Measurements from ENCODE around the gene MYLK.

Gene MYLK

GRCh38 chr3:123762805-123763204, 121.3 kb downstream of the MYLK start:
- DNase-seq (ENCODE audit: low read depth, low spot score), result no peak
- no peak overlapping the region for H3K4me3 ChIP-seq (ENCODE audit: low read length)

GRCh38 chr3:123760817-123761216, 123.3 kb downstream of the MYLK start:
- H3K4me3 ChIP-seq (ENCODE audit: low read length), result no peak overlapping the region
- DNase-seq (ENCODE audit: low read depth, low spot score), result no peak

GRCh38 chr3:123759871-123760270, 124.3 kb downstream of the MYLK start:
- DNase-seq (ENCODE audit: low read depth, low spot score), result no peak
- no peak overlapping the region for H3K4me3 ChIP-seq (ENCODE audit: low read length)

GRCh38 chr3:123759311-123759710, 124.8 kb downstream of the MYLK start:
- DNase-seq (ENCODE audit: low read depth, low spot score), result no peak
- H3K4me3 ChIP-seq (ENCODE audit: low read length), result no peak overlapping the region

GRCh38 chr3:123758081-123758564, 126.0 kb downstream of the MYLK start:
- DNase-seq (ENCODE audit: low read depth, low spot score), result peak; percentile 66

GRCh38 chr3:123757281-123757940, 126.7 kb downstream of the MYLK start:
- peak; percentile 90 for DNase-seq (ENCODE audit: low read depth, low spot score)
- H3K4me3 ChIP-seq (ENCODE audit: low read length), result peak overlapping the region; percentile 43

More at GRCh38 chr3:123758081-123758564, 126.0 kb downstream of the MYLK start:
- peak overlapping the region; percentile 43 for H3K4me3 ChIP-seq (ENCODE audit: low read length)

GRCh38 chr3:123755501-123755900, 128.6 kb downstream of the MYLK start:
- no peak for DNase-seq (ENCODE audit: low read depth, low spot score)
- no peak overlapping the region for H3K4me3 ChIP-seq (ENCODE audit: low read length)

GRCh38 chr3:123755085-123755484, 129.0 kb downstream of the MYLK start:
- no peak overlapping the region for H3K4me3 ChIP-seq (ENCODE audit: low read length)
- no peak for DNase-seq (ENCODE audit: low read depth, low spot score)

GRCh38 chr3:123753286-123753685, 130.8 kb downstream of the MYLK start:
- DNase-seq (ENCODE audit: low read depth, low spot score), result no peak
- H3K4me3 ChIP-seq (ENCODE audit: low read length), result no peak overlapping the region

- DNase-seq (ENCODE audit: low read depth, low spot score), result no peak
- H3K4me3 ChIP-seq (ENCODE audit: low read length), result no peak overlapping the region
Observed at GRCh38 chr3:123752228-123752627, 131.9 kb downstream of the MYLK start.

- no peak overlapping the region for H3K4me3 ChIP-seq (ENCODE audit: low read length)
- no peak for DNase-seq (ENCODE audit: low read depth, low spot score)
Observed at GRCh38 chr3:123751433-123751832, 132.7 kb downstream of the MYLK start.

GRCh38 chr3:123750659-123751420, 133.3 kb downstream of the MYLK start:
- no peak overlapping the region for H3K4me3 ChIP-seq (ENCODE audit: low read length)
- no peak for DNase-seq (ENCODE audit: low read depth, low spot score)

GRCh38 chr3:123750209-123750608, 133.9 kb downstream of the MYLK start:
- DNase-seq (ENCODE audit: low read depth, low spot score), result no peak
- no peak overlapping the region for H3K4me3 ChIP-seq (ENCODE audit: low read length)

GRCh38 chr3:123749711-123750110, 134.4 kb downstream of the MYLK start:
- no peak for DNase-seq (ENCODE audit: low read depth, low spot score)
- no peak overlapping the region for H3K4me3 ChIP-seq (ENCODE audit: low read length)

GRCh38 chr3:123745184-123745855, 138.8 kb downstream of the MYLK start:
- DNase-seq (ENCODE audit: low read depth, low spot score), result no peak

GRCh38 chr3:123744064-123744463, 140.1 kb downstream of the MYLK start:
- H3K4me3 ChIP-seq (ENCODE audit: low read length), result no peak overlapping the region
- no peak for DNase-seq (ENCODE audit: low read depth, low spot score)

More at GRCh38 chr3:123745184-123745855, 138.8 kb downstream of the MYLK start:
- no peak overlapping the region for H3K4me3 ChIP-seq (ENCODE audit: low read length)

GRCh38 chr3:123743121-123743520, 141.0 kb downstream of the MYLK start:
- no peak for DNase-seq (ENCODE audit: low read depth, low spot score)
- no peak overlapping the region for H3K4me3 ChIP-seq (ENCODE audit: low read length)

GRCh38 chr3:123741041-123741511, 143.1 kb downstream of the MYLK start:
- no peak overlapping the region for H3K4me3 ChIP-seq (ENCODE audit: low read length)

GRCh38 chr3:123740391-123740822, 143.7 kb downstream of the MYLK start:
- no peak for DNase-seq (ENCODE audit: low read depth, low spot score)
- H3K4me3 ChIP-seq (ENCODE audit: low read length), result no peak overlapping the region

More at GRCh38 chr3:123741041-123741511, 143.1 kb downstream of the MYLK start:
- no peak for DNase-seq (ENCODE audit: low read depth, low spot score)

GRCh38 chr3:123739754-123740153, 144.4 kb downstream of the MYLK start:
- no peak for DNase-seq (ENCODE audit: low read depth, low spot score)
- no peak overlapping the region for H3K4me3 ChIP-seq (ENCODE audit: low read length)
